GM12801 (cell line): Measurements from ENCODE around the gene ERI3.

Experiments used
- TF ChIP-seq, protein P1 (sequence below): IDR thresholded peaks from one replicate; pipeline ENCODE4 v1.5.1; 2011; ENCODE audit warnings: control low read depth; ENCODE audit not compliant: insufficient read length; ENCODE audit errors: extremely low read depth

ERI3 gene

DNA sequence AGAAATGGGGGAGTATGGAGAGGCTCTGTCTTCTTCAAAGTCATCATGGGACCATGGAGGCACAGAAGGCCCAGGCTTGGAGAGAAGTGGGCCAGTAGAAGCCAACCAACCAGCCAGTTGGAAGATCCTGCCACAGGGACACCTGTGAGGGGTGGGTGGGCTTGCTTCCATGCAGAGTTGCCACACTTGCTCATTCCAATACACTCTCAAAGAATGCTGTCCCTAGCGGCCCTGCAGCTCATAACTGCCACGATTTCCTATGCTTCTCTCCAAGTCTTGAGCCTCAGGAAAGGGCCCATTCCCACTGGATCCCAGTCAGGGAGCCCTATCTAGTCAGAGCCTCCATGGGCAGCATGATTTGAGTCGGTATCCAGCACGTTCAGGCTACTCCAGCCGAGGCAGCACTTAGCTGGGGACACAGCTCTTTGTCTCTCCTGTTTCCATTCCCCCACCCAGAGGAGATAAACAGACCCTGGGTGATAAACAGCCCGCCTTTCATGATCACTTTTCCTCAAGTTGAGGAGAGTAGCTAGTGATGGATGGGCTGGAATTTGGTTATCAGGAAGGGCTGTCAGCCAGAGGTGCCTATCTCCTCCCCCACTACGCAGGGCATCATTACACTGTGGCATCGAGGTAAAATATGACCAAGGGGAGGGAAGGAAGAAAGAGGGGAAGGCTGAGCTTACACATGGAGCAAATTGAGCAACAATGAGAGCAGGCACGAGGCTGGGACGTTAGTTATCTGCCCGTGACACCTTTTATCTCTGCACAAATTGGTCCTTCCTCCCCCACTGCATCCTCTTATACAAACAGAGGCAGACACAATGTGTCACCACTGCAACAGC is 64.6 kb downstream of the ERI3 start:
- TF ChIP-seq, protein P1, sequence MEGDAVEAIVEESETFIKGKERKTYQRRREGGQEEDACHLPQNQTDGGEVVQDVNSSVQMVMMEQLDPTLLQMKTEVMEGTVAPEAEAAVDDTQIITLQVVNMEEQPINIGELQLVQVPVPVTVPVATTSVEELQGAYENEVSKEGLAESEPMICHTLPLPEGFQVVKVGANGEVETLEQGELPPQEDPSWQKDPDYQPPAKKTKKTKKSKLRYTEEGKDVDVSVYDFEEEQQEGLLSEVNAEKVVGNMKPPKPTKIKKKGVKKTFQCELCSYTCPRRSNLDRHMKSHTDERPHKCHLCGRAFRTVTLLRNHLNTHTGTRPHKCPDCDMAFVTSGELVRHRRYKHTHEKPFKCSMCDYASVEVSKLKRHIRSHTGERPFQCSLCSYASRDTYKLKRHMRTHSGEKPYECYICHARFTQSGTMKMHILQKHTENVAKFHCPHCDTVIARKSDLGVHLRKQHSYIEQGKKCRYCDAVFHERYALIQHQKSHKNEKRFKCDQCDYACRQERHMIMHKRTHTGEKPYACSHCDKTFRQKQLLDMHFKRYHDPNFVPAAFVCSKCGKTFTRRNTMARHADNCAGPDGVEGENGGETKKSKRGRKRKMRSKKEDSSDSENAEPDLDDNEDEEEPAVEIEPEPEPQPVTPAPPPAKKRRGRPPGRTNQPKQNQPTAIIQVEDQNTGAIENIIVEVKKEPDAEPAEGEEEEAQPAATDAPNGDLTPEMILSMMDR, result no peak

DNA sequence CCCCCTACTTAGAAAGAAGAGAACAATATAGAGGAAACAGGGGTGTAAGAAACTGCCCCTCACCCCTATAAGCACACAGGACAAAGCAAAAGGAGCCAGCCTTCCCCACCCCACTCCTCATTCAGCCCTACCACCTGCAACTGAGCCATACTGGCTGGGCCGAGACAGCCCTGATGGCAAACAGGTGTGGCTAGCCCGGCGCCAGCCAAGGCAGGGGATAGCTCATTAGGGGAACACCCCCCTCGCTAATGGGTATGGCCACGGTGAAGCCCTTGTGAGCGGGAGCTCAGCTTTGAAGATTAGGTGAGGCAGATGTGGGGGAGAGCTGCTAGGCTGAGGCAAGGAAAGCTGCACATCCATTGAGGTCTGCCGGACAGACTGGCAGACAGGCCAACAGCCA is 65.5 kb downstream of the ERI3 start:
- TF ChIP-seq, protein P1, result no peak

DNA sequence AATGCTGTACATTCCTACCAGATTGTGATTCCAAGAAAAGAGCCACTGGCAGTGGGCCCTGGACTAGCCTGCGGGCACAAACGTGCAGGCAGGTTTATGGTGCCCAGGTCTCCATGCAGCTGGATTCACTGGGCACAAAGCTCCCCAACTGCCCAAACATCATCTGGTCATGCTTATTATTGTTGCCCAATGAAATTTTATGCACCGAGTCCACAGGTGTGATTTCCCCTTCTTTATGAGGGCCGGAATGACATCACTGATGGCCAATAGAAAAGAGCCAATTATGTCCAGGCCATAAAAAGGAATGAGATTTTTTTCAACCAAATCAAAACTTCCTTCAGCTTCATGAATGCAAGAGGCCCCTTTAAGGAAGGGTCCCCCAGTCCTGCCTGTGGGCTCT is 66.2 kb downstream of the ERI3 start:
- TF ChIP-seq, protein P1, result no peak

DNA sequence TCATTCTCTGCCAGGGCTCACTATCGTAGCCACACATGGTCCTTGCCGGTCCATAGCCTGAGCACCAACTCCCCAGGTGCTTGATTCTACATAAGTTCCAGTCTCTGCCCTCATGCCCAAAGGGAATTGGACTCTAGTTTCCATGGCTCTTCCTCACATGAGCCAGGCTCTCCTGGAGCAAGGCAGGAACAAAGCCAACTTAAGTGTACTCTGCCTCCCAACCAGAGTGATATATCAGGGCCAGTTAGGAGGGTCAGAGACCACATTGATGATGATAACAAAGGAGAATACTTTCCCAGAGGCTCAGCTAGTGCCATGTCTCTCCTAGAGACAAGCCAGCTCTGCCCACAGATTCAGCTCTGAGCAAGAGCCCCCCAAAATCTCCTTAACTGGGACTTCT is 70.9 kb downstream of the ERI3 start:
- TF ChIP-seq, protein P1, result no peak

DNA sequence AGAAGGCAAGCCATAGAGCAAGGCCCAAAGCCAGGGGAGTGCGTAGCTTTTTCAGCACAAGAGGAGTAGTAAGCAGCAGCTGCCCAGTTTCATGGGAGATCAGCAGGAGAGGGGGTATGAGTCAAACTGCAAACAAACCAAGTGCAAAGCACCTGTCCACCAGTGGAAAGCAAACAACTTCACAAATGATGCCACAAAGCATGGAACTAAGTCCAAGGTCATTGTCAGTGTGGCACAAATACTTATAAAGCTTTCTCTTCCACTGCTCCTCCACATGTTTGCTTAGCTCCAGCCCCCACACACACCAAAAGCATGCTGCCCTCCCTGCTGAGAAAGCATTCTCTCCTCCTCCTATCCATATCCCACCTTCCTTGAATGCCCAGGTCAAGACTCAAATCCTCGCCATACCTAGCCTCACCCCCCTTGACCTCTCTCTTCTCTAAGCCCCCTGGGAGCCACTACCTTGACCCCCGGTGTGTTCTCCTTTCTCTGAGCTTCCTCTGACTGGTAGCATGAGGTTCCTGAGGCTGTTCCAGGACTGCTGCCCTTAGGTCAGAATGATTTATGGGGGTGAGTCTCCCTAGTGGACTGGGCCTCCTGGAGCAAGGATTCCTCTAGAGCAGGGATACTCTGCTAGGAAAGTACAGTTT is 71.4 kb downstream of the ERI3 start:
- TF ChIP-seq, protein P1, result no peak

DNA sequence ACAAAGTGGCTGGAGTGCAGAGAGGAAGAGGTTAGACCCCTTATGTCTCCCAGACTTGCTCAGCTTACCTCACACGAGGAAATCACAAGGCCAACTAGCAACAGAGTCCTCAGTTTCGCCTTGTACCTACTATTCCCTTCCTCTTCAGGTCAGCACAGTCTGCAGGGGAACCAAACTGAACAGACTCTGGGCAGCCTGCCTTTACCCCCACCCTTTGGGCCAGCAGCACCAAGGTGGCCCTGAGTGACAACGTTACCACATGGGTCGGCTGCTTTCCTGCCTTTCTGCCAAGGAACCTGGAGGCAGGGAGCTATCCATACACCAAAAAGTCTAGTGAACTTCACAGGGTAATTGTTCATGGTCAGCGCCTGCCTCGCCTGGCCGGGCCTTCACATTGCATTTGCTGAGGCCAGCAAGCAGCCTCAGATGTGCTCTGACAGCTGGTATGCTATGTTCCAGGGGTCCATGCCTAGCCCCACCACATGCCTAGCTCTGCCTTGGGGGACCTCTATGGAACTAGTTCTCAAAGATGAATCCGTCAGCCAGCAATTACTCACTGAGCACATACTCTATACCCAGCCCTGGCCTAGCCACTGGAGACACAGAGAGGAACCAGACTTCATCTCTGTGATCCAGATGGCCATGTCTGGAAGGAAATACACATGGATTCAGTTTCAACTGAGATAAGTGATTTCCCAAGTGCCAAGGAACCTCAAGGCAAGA is 72.2 kb downstream of the ERI3 start:
- TF ChIP-seq, protein P1, result no peak
